HG03103 (cell line): ENCODE results near the gene ZDHHC14.

ENCODE experiments used
- ATAC-seq: cut with Tn5 transposase; IDR thresholded peaks from one replicate; pipeline ENCODE4 v1.9.1; 2021; ENCODE audit warnings: low read depth; ENCODE audit not compliant: unreplicated experiment

The ZDHHC14 gene

GRCh38 chr6:157721830-157722229 is 340.8 kb downstream of the ZDHHC14 start:
- no peak for ATAC-seq

- no peak for ATAC-seq
These were observed 342.4 kb downstream of the ZDHHC14 start for GRCh38 chr6:157723376-157723775.

- ATAC-seq, result no peak
These were observed 343.3 kb downstream of the ZDHHC14 start for GRCh38 chr6:157724138-157724820.

- ATAC-seq, result no peak
These were observed 344.2 kb downstream of the ZDHHC14 start for GRCh38 chr6:157724960-157725741.

GRCh38 chr6:157725836-157726235 is 344.8 kb downstream of the ZDHHC14 start:
- ATAC-seq, result no peak

GRCh38 chr6:157726892-157727628 is 346.1 kb downstream of the ZDHHC14 start:
- no peak for ATAC-seq
